Esophagus squamous epithelium (tissue), 5 donors: ENCODE results near the gene GJA5. TPM values are rescaled to one million over a fixed set of nuclear protein-coding genes. Genes with fewer than 3 reads are reported as not detected.

Experiments used
- DNase-seq: peaks from one replicate; lab custom pipeline; 2025; lab: John Stamatoyannopoulos, UW
- H3K27ac ChIP-seq, 4 donors: fragments of 200-600 bp; sonication (generic); one replicate each; pipeline ENCODE4 v1.5.1; 2016 to 2019; ENCODE audit warnings: mild to moderate bottlenecking in 1 of 4
- H3K27me3 ChIP-seq, 4 donors: fragments of 200-600 bp; sonication (generic); 1 replicate in 3 of 4; 2 replicates in 1 of 4; pipeline versions ENCODE4 v1.5.1 to v1.6.0; 2017 to 2021; ENCODE audit warnings: antibody characterized with exemption in 1 of 4
- H3K36me3 ChIP-seq, 3 donors: fragments of 200-600 bp; sonication (generic); one replicate each; pipeline ENCODE4 v1.5.1; 2016 to 2019
- H3K4me1 ChIP-seq, 3 donors: fragments of 200-600 bp; sonication (generic); one replicate each; pipeline ENCODE4 v1.5.1; 2017 to 2019
- H3K4me3 ChIP-seq, 4 donors: fragments of 200-600 bp; sonication (generic); 1 replicate in 3 of 4; 2 replicates in 1 of 4; pipeline ENCODE4 v1.5.1; 2016 to 2019; ENCODE audit warnings: mild to moderate bottlenecking in 2 of 4, moderate library complexity in 1 of 4
- H3K9me3 ChIP-seq, 3 donors: fragments of 200-600 bp; sonication (generic); one replicate each; pipeline ENCODE4 v1.5.1; 2016 to 2019
- CTCF ChIP-seq, 6 experiments: fragments of 450-650 bp in 4 of 6; fragments of 200-600 bp in 2 of 6; sonication (generic) in 2 of 6; IDR thresholded peaks; one replicate each; pipeline ENCODE4 v1.5.1; 2016 to 2019; ENCODE audit warnings: antibody characterized with exemption in 6 of 6, mild to moderate bottlenecking in 4 of 6, moderate library complexity in 4 of 6
- POLR2A ChIP-seq, 4 donors: fragments of 450-650 bp; IDR thresholded peaks; one replicate each; pipeline ENCODE4 v1.6.1; 2017; ENCODE audit warnings: antibody characterized with exemption in 4 of 4, mild to moderate bottlenecking in 4 of 4, moderate library complexity in 3 of 4
- WGBS, 2 donors: methylation state at CpG; one replicate each; pipeline ENCODE4 v1.1.5; 2018; 5-methylcytosine and 5-hydroxymethylcytosine counted together
- intact Hi-C: fragments of 100-400 bp; cut with DNase I; formaldehyde crosslinking; loops from one replicate; pipeline ENCODE4 v1.15.0; 2022
- total RNA-seq, 4 donors: library from RNA; depleted of rRNA; stranded (reverse); fragments of >200 nt; gene quantifications; one replicate each; pipeline ENCODE4 v1.1.0, GENCODE V29; 2016
- donor health status: DM: yes; HTN: yes; CAD: no.

GJA5 gene
- 1 to 10 TPM in 2 of 4 donors, under 1 TPM in 2; 0.38 to 5.7 (median 3.2) TPM for total RNA-seq

GRCh38 chr1:147760481-147761260 is at the start of gene GJA5:
GJA5 (minus strand) TSS chr1:147760602; CDS start chr1:147759238, 1,364 bp downstream.
- H3K9me3 ChIP-seq, result no peaks in the 10 kb centered on the region

GRCh38 chr1:147809236-147809635 is 48.8 kb upstream of the GJA5 start:
- Histone ChIP-seq H3K4me3 (no peak overlapping the region), H3K36me3 (no peaks in the 10 kb centered on the region), H3K27ac (no peak overlapping the region), H3K27me3 (peaks cover 0 to 5% (median 0%) of the 10 kb centered on the region in 4 donors), H3K9me3 (no peaks in the 10 kb centered on the region), H3K4me1 (no peaks in the 10 kb centered on the region)
- TF ChIP-seq POLR2A (IDR thresholded peaks at IDR 0.05) (no peak), CTCF (IDR thresholded peaks at IDR 0.05) (no peak)
- 48 to 53% methylated on average over 1 of the region's 1 CpG for WGBS, 2 donors
- DNase-seq, result no peak
- intact Hi-C loops, result no loop called here

More at GRCh38 chr1:147760481-147761260, at the start of gene GJA5:
- Histone ChIP-seq H3K4me3 (no peak within 1 kb of the TSS), H3K36me3 (no peaks in the 10 kb centered on the region), H3K27me3 (no peaks in the 10 kb centered on the region), H3K27ac (no peak within 1 kb of the TSS), H3K4me1 (peaks cover 0 to 35% (median 22%) of the 10 kb centered on the region in 3 donors)
- intact Hi-C loops, result no loop called here
- TF ChIP-seq POLR2A (IDR thresholded peaks at IDR 0.05) (no peak), CTCF (IDR thresholded peaks at IDR 0.05) (no peak)
- DNase-seq, result no peak
- WGBS, 2 donors, result 78 to 81% methylated on average over 6 to 7 of the region's 7 CpGs

GRCh38 chr1:147808025-147808424 is 47.6 kb upstream of the GJA5 start:
- TF ChIP-seq POLR2A (IDR thresholded peaks at IDR 0.05), result no peak
- no peak for TF ChIP-seq CTCF (IDR thresholded peaks at IDR 0.05)
- intact Hi-C loops, result no loop called here
- DNase-seq, result no peak
- H3K27ac ChIP-seq, result no peak overlapping the region
- H3K4me1 ChIP-seq, result no peaks in the 10 kb centered on the region
- H3K4me3 ChIP-seq, result no peak overlapping the region
- H3K27me3 ChIP-seq, result peaks cover 0 to 5% (median 0%) of the 10 kb centered on the region in 4 donors
- H3K9me3 ChIP-seq, result no peaks in the 10 kb centered on the region
- H3K36me3 ChIP-seq, result no peaks in the 10 kb centered on the region
- 16 to 35% methylated on average over 4 of the region's 4 CpGs for WGBS, 2 donors

- H3K27me3 ChIP-seq, result peaks cover 0 to 5% (median 0%) of the 10 kb centered on the region in 4 donors
- no peak for DNase-seq
- no peak for TF ChIP-seq POLR2A (IDR thresholded peaks at IDR 0.05)
- no peaks in the 10 kb centered on the region for H3K4me1 ChIP-seq
- H3K36me3 ChIP-seq, result no peaks in the 10 kb centered on the region
- WGBS, 2 donors, result 62 to 79% methylated on average over 4 of the region's 4 CpGs
- H3K9me3 ChIP-seq, result no peaks in the 10 kb centered on the region
- no peak overlapping the region for H3K27ac ChIP-seq
- intact Hi-C loops, result no loop called here
- no peak overlapping the region for H3K4me3 ChIP-seq
Observed at GRCh38 chr1:147807405-147807804, 47.0 kb upstream of the GJA5 start.

GRCh38 chr1:147804942-147805723 is 44.7 kb upstream of the GJA5 start:
- 79 to 81% methylated on average over 6 of the region's 6 CpGs for WGBS, 2 donors
- no peak for TF ChIP-seq POLR2A (IDR thresholded peaks at IDR 0.05)
- no peak for TF ChIP-seq CTCF (IDR thresholded peaks at IDR 0.05)
- no peak overlapping the region for H3K4me3 ChIP-seq
- H3K9me3 ChIP-seq, result no peaks in the 10 kb centered on the region
- H3K4me1 ChIP-seq, result no peaks in the 10 kb centered on the region
- no peak for DNase-seq
- intact Hi-C loops, result no loop called here
- H3K36me3 ChIP-seq, result no peaks in the 10 kb centered on the region
- peaks cover 0 to 3% (median 0%) of the 10 kb centered on the region in 4 donors for H3K27me3 ChIP-seq
- H3K27ac ChIP-seq, result no peak overlapping the region
